HL-60 (cell line): Measurements from ENCODE around the gene ACTL10.
A peak's percentile ranks its signal among the peaks of the same experiment; 100 is the strongest.
"Not testable (repeated sequence)": the region's sequence is repeated elsewhere in the genome, so short reads cannot be mapped to it uniquely, and the experiment has no call there.

Experiments
- CTCF ChIP-seq: IDR thresholded peaks from one replicate; pipeline ENCODE4 v1.5.1; 2011; ENCODE audit warnings: low read length, control low read depth, inconsistent platforms; ENCODE audit not compliant: insufficient read depth
- POLR2AphosphoS5 ChIP-seq: IDR thresholded peaks from 2 replicates; pipeline ENCODE4 v1.6.1; 2012; ENCODE audit warnings: low read depth
- REST ChIP-seq: IDR thresholded peaks from 2 replicates; pipeline ENCODE4 v1.6.1; 2012; ENCODE audit warnings: low read depth; ENCODE audit not compliant: insufficient replicate concordance
- SPI1 ChIP-seq: IDR thresholded peaks from 2 replicates; pipeline ENCODE4 v1.6.1; 2012; ENCODE audit warnings: low read depth, mild to moderate bottlenecking, borderline replicate concordance

- TF ChIP-seq CTCF, SPI1, POLR2AphosphoS5: not testable (repeated sequence)
- TF ChIP-seq REST: peak; percentile 87
Measured at GRCh38 chr20:33646959-33647602, 19.7 kb upstream of the ACTL10 start.
